IMR-90 (cell line): Measurements from ENCODE around the gene PLPPR3. TPM values are rescaled to one million over a fixed set of nuclear protein-coding genes. Genes with fewer than 3 reads are reported as not detected.

Source experiments
- ATAC-seq: fragments of 200-7000 bp; cut with Tn5 transposase; 2 replicates; pipeline ENCODE4 v1.9.1; 2020; ENCODE audit warnings: low read depth, mild to moderate bottlenecking, moderate library complexity
- BruUV-seq: library from RNA; stranded (reverse); fragments of 400-500 nt; replicated peaks from 2 replicates; lab custom pipeline; 2021; lab: Mats Ljungman, UMichigan
- CTCF ChIA-PET: fragments of 300-600 bp; formaldehyde crosslinking; extraction: SDS; loops from one replicate; lab custom pipeline; 2021; ENCODE audit warnings: antibody characterized with exemption; lab: Yijun Ruan, JAX
- POLR2A ChIA-PET: fragments of 300-600 bp; sonication (Branson Sonifier 250); formaldehyde crosslinking; loops from one replicate; lab custom pipeline; 2022; ENCODE audit warnings: antibody characterized with exemption; ENCODE audit not compliant: unreplicated experiment; lab: Charles Lee
- DNase-seq: peaks from one replicate; pipeline ENCODE4 v3.0.0; 2013
- H2AFZ ChIP-seq: replicated peaks from 2 replicates; pipeline ENCODE3; 2013; ENCODE audit warnings: low read length, mild to moderate bottlenecking; ENCODE audit not compliant: poor library complexity
- H2AK5ac ChIP-seq: 2 replicates; pipeline ENCODE4 v1.6.1; 2013; ENCODE audit warnings: low read depth, low read length, inconsistent platforms
- H2AK9ac ChIP-seq: replicated peaks from 2 replicates; pipeline ENCODE3; 2013; ENCODE audit warnings: mild to moderate bottlenecking, low read depth, low read length, moderate library complexity; ENCODE audit not compliant: poor library complexity
- H2BK120ac ChIP-seq: 2 replicates; pipeline ENCODE4 v1.6.1; 2013; ENCODE audit warnings: low read depth, low read length, inconsistent platforms
- H2BK15ac ChIP-seq: 3 replicates; pipeline ENCODE4 v1.6.1; 2013; ENCODE audit warnings: low read depth, low read length, inconsistent platforms
- H2BK20ac ChIP-seq: 2 replicates; pipeline ENCODE4 v1.6.1; 2013; ENCODE audit warnings: low read depth, mild to moderate bottlenecking, inconsistent platforms, low read length, moderate library complexity
- H2BK5ac ChIP-seq: 2 replicates; pipeline ENCODE4 v1.6.1; 2013; ENCODE audit warnings: mild to moderate bottlenecking, low read depth, low read length, inconsistent platforms; ENCODE audit not compliant: poor library complexity, severe bottlenecking
- H3K14ac ChIP-seq: replicated peaks from 2 replicates; pipeline ENCODE4 v1.6.1; 2013; ENCODE audit warnings: low read depth, low read length, inconsistent platforms
- H3K18ac ChIP-seq: 2 replicates; pipeline ENCODE4 v1.6.1; 2013; ENCODE audit warnings: low read depth, low read length, control low read depth
- H3K23ac ChIP-seq: 2 replicates; pipeline ENCODE4 v1.6.1; 2013; ENCODE audit warnings: low read depth, low read length, inconsistent platforms
- H3K27ac ChIP-seq: 2 replicates; pipeline ENCODE4 v1.5.1; 2013; ENCODE audit warnings: mild to moderate bottlenecking, control low read depth, low read length; ENCODE audit not compliant: insufficient read depth
- H3K27me3 ChIP-seq: 2 replicates; pipeline ENCODE4 v1.6.1; 2013; ENCODE audit warnings: low read length; ENCODE audit not compliant: control insufficient read depth, insufficient read depth
- H3K36me3 ChIP-seq: 2 replicates; pipeline ENCODE4 v1.6.1; 2013; ENCODE audit warnings: low read length, mixed read lengths; ENCODE audit not compliant: control insufficient read depth, insufficient read depth
- H3K4ac ChIP-seq: 2 replicates; pipeline ENCODE4 v1.6.1; 2013; ENCODE audit warnings: low read depth, low read length, inconsistent platforms
- H3K4me1 ChIP-seq: 2 replicates; pipeline ENCODE4 v1.6.1; 2013; ENCODE audit warnings: low read length, mixed read lengths; ENCODE audit not compliant: control insufficient read depth, insufficient read depth
- H3K4me2 ChIP-seq: 2 replicates; pipeline ENCODE4 v1.6.1; 2013; ENCODE audit warnings: low read depth, mild to moderate bottlenecking, control low read depth, low read length, moderate library complexity
- H3K4me3 ChIP-seq: 2 replicates; pipeline ENCODE4 v1.5.1; 2013; ENCODE audit warnings: low read depth, mild to moderate bottlenecking, control low read depth, low read length, moderate library complexity; ENCODE audit not compliant: insufficient read depth
- H3K56ac ChIP-seq: 2 replicates; pipeline ENCODE4 v1.6.1; 2013; ENCODE audit warnings: low read length, inconsistent platforms; ENCODE audit not compliant: insufficient read depth; ENCODE audit errors: extremely low read depth
- H3K79me1 ChIP-seq, 2 experiments: 2 replicates each; pipeline ENCODE4 v1.6.1; 2013; ENCODE audit warnings: low read length in 2 of 2, inconsistent platforms in 1 of 2, low read depth in 1 of 2
- H3K9ac ChIP-seq: 2 replicates; pipeline ENCODE4 v1.6.1; 2013; ENCODE audit warnings: low read depth, low read length, control low read depth
- H3K9me1 ChIP-seq: 2 replicates; pipeline ENCODE4 v1.6.1; 2013; ENCODE audit warnings: low read length, inconsistent platforms; ENCODE audit not compliant: insufficient read depth
- H3K9me3 ChIP-seq: 2 replicates; pipeline ENCODE4 v1.6.1; 2013; ENCODE audit warnings: low read length; ENCODE audit not compliant: control insufficient read depth, insufficient read depth
- H4K20me1 ChIP-seq: 2 replicates; pipeline ENCODE4 v1.6.1; 2013; ENCODE audit warnings: low read length, inconsistent platforms; ENCODE audit not compliant: insufficient read depth
- H4K5ac ChIP-seq: 2 replicates; pipeline ENCODE4 v1.6.1; 2013; ENCODE audit warnings: mild to moderate bottlenecking, low read depth, low read length, control low read depth
- H4K8ac ChIP-seq, 2 experiments: 2 replicates each; pipeline ENCODE4 v1.6.1; 2013; ENCODE audit warnings: low read depth in 2 of 2, low read length in 2 of 2, control low read depth in 1 of 2, inconsistent platforms in 1 of 2
- H4K91ac ChIP-seq: 2 replicates; pipeline ENCODE4 v1.6.1; 2013; ENCODE audit warnings: low read depth, low read length, inconsistent platforms; ENCODE audit not compliant: insufficient read depth
- CHD1 ChIP-seq: IDR thresholded peaks from 2 replicates; pipeline ENCODE4 v1.6.1; 2012; ENCODE audit warnings: low read depth, low read length, improper control_type of control experiment
- CTCF ChIP-seq: conservative IDR thresholded peaks from 2 replicates; pipeline ENCODE4 v1.5.1; 2012; ENCODE audit warnings: mild to moderate bottlenecking, low read depth, low read length, improper control_type of control experiment
- ELK1 ChIP-seq: fragments of 150-350 bp; IDR thresholded peaks from 2 replicates; pipeline ENCODE4 v1.6.1; 2016; ENCODE audit warnings: low read depth, mild to moderate bottlenecking, low read length, moderate library complexity, borderline replicate concordance
- MAFK ChIP-seq: IDR thresholded peaks from 2 replicates; pipeline ENCODE4 v1.6.1; 2012; ENCODE audit warnings: low read depth, low read length, improper control_type of control experiment
- MAZ ChIP-seq: IDR thresholded peaks from 2 replicates; pipeline ENCODE4 v1.6.1; 2012; ENCODE audit warnings: low read depth, mild to moderate bottlenecking, low read length, improper control_type of control experiment, moderate library complexity, borderline replicate concordance
- MXI1 ChIP-seq: IDR thresholded peaks from 2 replicates; pipeline ENCODE4 v1.6.1; 2012; ENCODE audit warnings: low read depth, mild to moderate bottlenecking, low read length, moderate library complexity, borderline replicate concordance
- NFE2L2 ChIP-seq: fragments of 150-350 bp; IDR thresholded peaks from 2 replicates; pipeline ENCODE4 v1.6.1; 2016; ENCODE audit warnings: low read depth, mild to moderate bottlenecking, low read length
- POLR2A ChIP-seq: IDR thresholded peaks from 2 replicates; pipeline ENCODE4 v1.6.1; 2012; ENCODE audit warnings: mild to moderate bottlenecking, low read depth, low read length
- RAD21 ChIP-seq: IDR thresholded peaks from 2 replicates; pipeline ENCODE4 v1.6.1; 2012; ENCODE audit warnings: low read length, improper control_type of control experiment
- RCOR1 ChIP-seq: IDR thresholded peaks from 2 replicates; pipeline ENCODE4 v1.6.1; 2012; ENCODE audit warnings: mild to moderate bottlenecking, low read length, improper control_type of control experiment; ENCODE audit not compliant: insufficient replicate concordance
- WGBS, 2 experiments: methylation state at CpG; one replicate each; pipeline versions ENCODE4 v1.1.5 to v1.1.7; 2013; ENCODE audit warnings: missing lambda C conversion rate in 2 of 2; ENCODE audit not compliant: insufficient read length in 1 of 2; ENCODE audit errors: extremely low coverage in 2 of 2; 5-methylcytosine and 5-hydroxymethylcytosine counted together
- dilution Hi-C: fragments of 300-500 bp; cut with HindIII; formaldehyde crosslinking; loops from one replicate; pipeline ENCODE4 v1.14.3; 2018; ENCODE audit warnings: low sequenced_read_pairs; ENCODE audit not compliant: unreplicated experiment
- in situ Hi-C: fragments of 300-500 bp; cut with MboI; formaldehyde crosslinking; loops from 3 replicates; pipeline ENCODE4 v1.14.3; 2019; ENCODE audit warnings: low sequenced_read_pairs, inconsistent platforms, mixed read lengths
- intact Hi-C: fragments of 100-400 bp; cut with micrococcal nuclease; formaldehyde crosslinking; loops from 2 replicates; pipeline ENCODE4 v1.10.0; 2022
- polyA plus RNA-seq, 3 experiments: library from polyadenylated mRNA; depleted of rRNA; stranded (reverse); fragments of >200 nt; gene quantifications; 2 replicates each; pipeline ENCODE4 v1.2.3, GENCODE V29; 2012; ENCODE audit warnings: low replicate concordance in 1 of 3
- total RNA-seq: library from RNA; depleted of rRNA; stranded (reverse); fragments of >200 nt; gene quantifications from 2 replicates; pipeline ENCODE4 v1.2.3, GENCODE V29; 2012

PLPPR3 gene
- total and polyA plus RNA-seq, 2 of the 4 experiments (the other 2 are of a cell fraction), result 0.36 to 1.2 TPM

DNA sequence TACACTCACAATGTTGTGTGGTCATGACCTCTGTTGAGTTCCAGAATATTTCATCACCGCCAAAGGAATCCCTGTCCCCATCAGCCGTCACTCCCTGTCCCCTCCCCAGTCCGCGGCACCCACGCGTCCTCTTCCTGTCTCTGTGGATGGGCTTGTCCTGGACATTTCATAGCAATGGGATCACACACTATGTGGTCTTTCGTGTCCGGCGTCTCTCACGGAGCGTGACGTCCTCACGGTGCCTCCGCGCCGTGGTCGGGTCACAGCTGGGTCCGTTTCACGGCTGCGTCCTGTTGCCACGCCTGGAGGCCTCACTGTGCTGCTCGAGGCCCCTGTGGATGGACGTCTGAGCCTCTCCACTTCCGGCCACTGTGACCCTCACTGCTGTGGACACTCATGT lies 12.5 kb upstream of the PLPPR3 start:
- WGBS, 2 experiments, result 64% methylated on average over 10 of the region's 24 CpGs; no CpG with 5 or more reads in 1 of the 2 experiments

More for the DNA sequence above, 12.5 kb upstream of the PLPPR3 start:
- POLR2A ChIA-PET, result no interaction called here
- H4K20me1 ChIP-seq, result no peaks in the 10 kb centered on the region
- dilution Hi-C loops (no loop called here), in situ Hi-C loops (no loop called here), intact Hi-C loops (no loop called here)
- H3K4ac ChIP-seq, result no peak overlapping the region
- no peaks in the 10 kb centered on the region for H3K4me1 ChIP-seq
- peaks cover 3% of the 10 kb centered on the region; the same call in 1 of the 2 replicates for H3K27me3 ChIP-seq
- no peak overlapping the region for H4K8ac ChIP-seq
- H3K36me3 ChIP-seq, result no peaks in the 10 kb centered on the region
- ATAC-seq, result no peak
- no TSS peak for BruUV-seq
- no peak overlapping the region for H2AK9ac ChIP-seq
- no peak overlapping the region for H3K23ac ChIP-seq
- H3K9me3 ChIP-seq, result no peaks in the 10 kb centered on the region
- H2AK5ac ChIP-seq, result no peak overlapping the region; the same call in 1 of the 2 replicates
- H3K18ac ChIP-seq, result no peak overlapping the region
- TF ChIP-seq CTCF (no peak), MXI1 (no peak), CHD1 (no peak), MAFK (no peak), NFE2L2 (no peak), POLR2A (no peak), RAD21 (no peak), ELK1 (no peak), MAZ (no peak), RCOR1 (no peak)
- no peaks in the 10 kb centered on the region for H3K9me1 ChIP-seq
- no peak overlapping the region for H2BK20ac ChIP-seq
- H2BK120ac ChIP-seq, result no peak overlapping the region
- H2AFZ ChIP-seq, result peak overlapping the region; percentile 32
- H2BK5ac ChIP-seq, result no peak overlapping the region
- H3K4me3 ChIP-seq, result no peak overlapping the region
- no peak overlapping the region for H3K56ac ChIP-seq
- no peak overlapping the region for H3K14ac ChIP-seq
- CTCF ChIA-PET, result no interaction called here
- H4K91ac ChIP-seq, result no peak overlapping the region
- no peak for DNase-seq
- H4K5ac ChIP-seq, result no peak overlapping the region
- no peaks in the 10 kb centered on the region for H3K79me1 ChIP-seq
- no peak overlapping the region for H2BK15ac ChIP-seq
- H3K27ac ChIP-seq, result no peak overlapping the region
- H3K4me2 ChIP-seq, result no peak overlapping the region
- no peak overlapping the region for H3K9ac ChIP-seq
